Measurements from ENCODE around the gene MYO6.

- TF ChIP-seq CTCF (IDR thresholded peaks at IDR 0.05; ENCODE audit: borderline replicate concordance, extremely low read depth, low read length, poor library complexity, severe bottlenecking) = no peak
- no peak for TF ChIP-seq EZH2 (IDR thresholded peaks at IDR 0.05; ENCODE audit: borderline replicate concordance, low read depth, low read length, severe bottlenecking)
Measured at GRCh38 chr6:75759207-75759606, 10.2 kb downstream of the MYO6 start.
